HG02798 (cell line): Measurements from ENCODE around the gene FHIP2A.
A peak's percentile ranks its signal among the peaks of the same experiment; 100 is the strongest.
"Not testable (repeated sequence)": the region's sequence is repeated elsewhere in the genome, so short reads cannot be mapped to it uniquely, and the experiment has no call there.

Experiments
- ATAC-seq: cut with Tn5 transposase; IDR thresholded peaks from one replicate; pipeline ENCODE4 v1.9.1; 2021; ENCODE audit warnings: mild to moderate bottlenecking; ENCODE audit not compliant: unreplicated experiment, poor library complexity

FHIP2A gene

DNA sequence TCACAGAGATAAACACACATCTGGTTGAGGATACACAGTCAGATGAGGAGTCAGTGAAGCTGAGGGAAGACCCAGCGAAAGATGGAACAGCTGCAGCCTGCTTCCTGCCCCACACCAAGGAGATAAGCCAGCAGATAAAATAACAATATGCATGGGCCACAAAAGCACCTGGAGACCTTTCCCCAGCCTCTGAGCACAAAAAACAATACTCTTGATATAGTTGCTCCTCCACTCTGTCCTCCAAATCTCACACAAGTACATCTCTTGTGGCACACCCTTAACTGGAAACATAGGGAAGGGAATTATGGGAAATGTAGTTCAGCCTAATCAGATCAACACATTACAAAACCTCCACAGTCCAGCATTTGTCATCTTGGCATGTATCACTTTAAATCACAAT, 9.7 kb upstream of the FHIP2A start:
- ATAC-seq, result no peak

GRCh38 chr10:114815791-114816190, 5.8 kb upstream of the FHIP2A start:
- no peak for ATAC-seq

GRCh38 chr10:114816308-114816707, 5.3 kb upstream of the FHIP2A start:
- ATAC-seq, result no peak

- ATAC-seq, result no peak
These were observed 2.3 kb upstream of the FHIP2A start for GRCh38 chr10:114819322-114819721.

GRCh38 chr10:114821915-114822443, 399 bp downstream of the FHIP2A start:
- ATAC-seq, result peak; percentile 41

DNA sequence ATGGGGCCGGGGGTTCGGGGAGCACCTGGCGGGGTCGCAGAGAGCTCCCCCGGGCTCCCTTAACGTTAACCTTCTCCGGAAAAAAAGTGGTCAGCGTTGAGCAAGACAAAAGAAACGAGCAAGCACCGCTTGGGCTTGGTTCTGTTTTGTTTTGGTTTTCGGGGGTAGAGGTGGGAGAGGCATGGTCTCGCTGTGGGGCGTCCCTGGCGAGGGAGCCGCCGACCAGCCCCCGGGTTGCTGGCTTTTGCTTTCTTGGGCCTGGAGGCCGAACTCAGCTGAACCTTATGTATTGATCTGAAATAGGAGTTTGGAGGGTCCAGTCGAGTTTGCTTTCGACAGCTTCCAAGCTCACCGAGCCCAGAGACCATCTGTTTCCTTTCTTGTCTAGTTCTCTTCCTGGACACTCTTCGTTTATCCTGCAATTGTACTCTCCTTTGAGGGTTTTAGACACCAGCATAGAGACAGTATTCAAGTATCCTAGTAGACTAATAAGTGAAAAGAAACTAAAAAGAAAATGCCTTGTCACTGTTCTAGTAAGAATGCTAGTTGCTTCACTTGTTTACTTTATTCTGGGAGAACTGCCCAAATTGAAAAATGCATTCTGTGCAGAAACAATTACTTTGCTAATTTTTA, 980 bp downstream of the FHIP2A start:
- ATAC-seq, result peak; percentile 26

- no peak for ATAC-seq
These were observed 1.5 kb downstream of the FHIP2A start for GRCh38 chr10:114823077-114823463.

GRCh38 chr10:114824391-114824790, 2.8 kb downstream of the FHIP2A start:
- no peak for ATAC-seq

DNA sequence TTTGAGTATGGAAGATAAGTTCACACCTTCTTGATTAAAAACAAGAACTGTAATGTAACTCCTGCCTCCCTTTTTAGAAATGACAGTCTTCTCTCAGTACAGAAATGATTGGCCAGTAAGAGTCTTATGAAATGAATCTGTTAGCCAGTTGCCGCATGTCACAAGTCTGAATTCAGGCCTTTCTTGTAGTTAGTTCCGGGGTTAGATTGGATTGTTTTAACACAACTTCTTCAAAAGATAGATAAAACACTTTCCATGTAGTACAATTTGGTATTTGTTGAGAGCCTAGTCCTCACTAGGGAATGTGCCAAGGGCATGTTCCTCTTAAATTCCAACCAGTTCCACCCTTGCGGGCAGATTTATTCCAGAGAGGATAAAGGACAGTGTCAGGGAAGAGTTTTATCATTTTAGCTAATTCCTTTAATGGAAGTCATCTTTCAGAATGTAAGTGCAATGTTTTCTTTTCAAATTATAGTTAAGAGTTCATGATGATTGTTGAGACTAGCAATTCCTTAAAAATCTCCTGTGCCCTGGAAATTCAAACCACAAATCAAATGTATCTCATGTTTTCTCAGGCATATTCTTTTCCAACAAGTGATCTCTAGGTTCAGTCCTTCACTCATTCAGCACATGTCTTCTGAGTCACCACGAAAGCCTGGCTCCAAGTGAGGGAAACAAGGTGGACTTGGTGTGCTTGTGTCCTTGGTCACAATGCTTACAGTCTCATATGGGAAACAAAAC, 4.1 kb downstream of the FHIP2A start:
- peak; percentile 47 for ATAC-seq

DNA sequence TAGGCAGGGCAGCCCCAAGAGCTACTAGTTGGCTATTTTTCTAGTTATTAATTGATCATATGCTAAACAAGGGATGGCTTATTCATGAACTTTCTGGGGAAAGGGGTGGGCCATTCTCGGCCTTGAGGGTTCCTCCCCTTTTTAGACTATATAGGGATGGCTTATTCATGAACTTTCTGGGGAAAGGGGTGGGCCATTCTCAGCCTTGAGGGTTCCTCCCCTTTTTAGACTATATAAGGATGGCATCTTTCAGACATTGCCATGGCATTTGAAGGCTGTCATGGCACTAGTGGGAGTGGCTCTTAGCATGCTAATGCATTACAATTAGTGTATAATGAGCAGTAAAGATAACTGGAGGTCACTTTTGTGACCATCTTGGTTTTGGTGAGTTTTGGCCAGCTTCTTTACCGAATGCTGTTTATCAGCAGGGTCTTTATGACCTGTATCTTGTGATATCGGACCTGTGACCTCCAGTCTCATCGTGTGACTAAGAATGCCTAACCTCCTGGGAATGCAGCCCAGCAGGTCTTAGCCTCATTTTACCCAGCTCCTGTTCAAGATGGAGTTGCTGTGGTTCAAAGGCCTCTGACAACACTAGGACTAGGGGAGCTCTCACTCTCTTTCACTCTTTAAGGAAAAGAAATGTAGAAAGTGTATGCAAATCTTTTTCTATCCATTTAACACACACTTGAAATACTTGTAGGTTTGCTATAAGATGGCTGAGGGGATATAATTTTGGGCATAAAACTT, 7.8 kb downstream of the FHIP2A start:
- no peak for ATAC-seq

- ATAC-seq, result no peak
These were observed 9.7 kb downstream of the FHIP2A start for GRCh38 chr10:114831186-114831867.

DNA sequence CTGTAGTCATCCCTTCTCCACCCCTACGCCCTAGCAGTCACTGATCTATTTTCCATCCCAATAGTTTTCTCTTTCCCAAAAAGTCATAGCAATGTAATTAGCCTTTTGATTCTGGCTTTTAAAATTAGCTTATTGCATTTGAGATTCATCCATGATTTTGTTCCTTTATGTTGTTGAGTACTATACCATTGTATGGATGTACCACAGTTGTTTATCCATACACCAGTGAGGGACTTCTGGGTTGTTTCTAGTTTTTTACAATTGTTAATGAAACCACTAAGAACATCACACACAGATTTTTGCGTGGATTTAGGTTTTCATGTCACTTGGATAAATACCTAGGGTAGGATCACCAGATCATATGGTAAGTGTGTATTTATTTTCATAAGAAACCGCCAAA, 16.1 kb downstream of the FHIP2A start:
- no peak for ATAC-seq

DNA sequence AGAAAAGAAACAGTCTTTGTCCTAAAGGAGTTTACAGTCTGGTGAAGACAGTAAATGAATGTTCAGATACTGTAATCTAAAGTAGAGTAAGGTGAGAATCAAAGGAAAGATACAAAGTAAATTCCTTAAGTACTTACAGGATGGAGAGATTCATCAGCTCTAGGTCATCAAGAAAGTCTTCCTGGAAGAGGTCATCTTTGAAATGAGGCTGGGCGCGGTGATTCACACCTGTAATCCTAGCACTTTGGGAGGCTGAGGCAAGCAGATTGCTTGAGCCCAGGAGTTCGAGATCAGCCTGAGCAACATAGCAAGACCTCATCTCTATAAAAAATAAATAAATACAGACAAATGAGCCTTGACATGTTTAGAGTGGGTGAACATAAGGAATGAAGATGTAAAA, 18.3 kb downstream of the FHIP2A start:
- ATAC-seq, result no peak

DNA sequence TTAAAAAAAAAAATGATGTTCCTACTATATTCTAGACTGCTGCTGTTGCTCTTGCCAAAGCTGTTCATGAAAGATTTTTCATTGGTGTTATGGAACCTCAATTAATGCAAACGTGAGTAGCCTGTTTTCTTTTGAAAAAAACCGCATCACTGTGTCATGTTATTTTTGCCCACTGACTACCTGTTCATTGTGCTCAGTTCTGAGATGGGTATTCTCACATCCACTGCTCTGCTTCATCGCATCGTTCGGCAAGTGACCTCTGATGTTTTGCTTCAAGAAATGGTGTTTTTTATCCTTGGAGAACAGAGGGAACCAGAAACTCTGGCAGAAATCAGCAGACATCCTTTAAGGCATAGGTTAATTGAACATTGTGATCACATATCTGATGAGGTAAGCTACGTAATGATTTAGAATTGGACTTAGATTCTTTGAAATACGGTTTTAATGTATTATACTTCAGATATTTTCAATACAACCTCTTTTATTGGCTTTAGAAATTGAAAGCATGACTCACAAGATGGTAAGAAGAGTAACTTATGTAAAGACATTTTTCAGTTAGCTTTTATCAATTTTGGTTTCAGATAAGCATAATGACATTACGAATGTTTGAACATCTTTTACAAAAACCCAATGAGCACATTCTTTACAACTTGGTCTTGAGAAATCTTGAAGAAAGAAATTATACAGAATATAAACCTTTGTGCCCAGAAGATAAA, 24.6 kb downstream of the FHIP2A start:
- no peak for ATAC-seq

DNA sequence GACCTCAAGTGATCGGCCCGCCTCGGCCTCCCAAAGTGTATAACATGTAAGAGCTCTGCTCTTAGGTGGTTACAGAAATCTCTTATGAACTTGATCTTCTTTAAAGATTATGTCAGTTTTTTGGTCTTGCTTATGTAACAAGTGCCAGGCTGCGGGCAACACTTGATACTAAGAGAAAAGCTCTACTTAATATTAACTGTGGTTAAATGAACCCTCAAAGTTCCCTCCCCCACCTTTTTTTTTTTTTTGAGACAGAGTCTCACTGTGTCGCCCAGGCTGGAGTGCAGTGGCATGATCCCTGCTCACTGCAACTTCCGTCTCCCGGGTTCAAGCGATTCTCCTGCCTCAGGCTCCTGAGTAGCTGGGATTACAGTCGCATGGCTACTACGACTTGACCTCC, 25.9 kb downstream of the FHIP2A start:
- ATAC-seq, result not testable (repeated sequence)

- ATAC-seq, result no peak
These were observed 28.1 kb downstream of the FHIP2A start for GRCh38 chr10:114849674-114850073.

DNA sequence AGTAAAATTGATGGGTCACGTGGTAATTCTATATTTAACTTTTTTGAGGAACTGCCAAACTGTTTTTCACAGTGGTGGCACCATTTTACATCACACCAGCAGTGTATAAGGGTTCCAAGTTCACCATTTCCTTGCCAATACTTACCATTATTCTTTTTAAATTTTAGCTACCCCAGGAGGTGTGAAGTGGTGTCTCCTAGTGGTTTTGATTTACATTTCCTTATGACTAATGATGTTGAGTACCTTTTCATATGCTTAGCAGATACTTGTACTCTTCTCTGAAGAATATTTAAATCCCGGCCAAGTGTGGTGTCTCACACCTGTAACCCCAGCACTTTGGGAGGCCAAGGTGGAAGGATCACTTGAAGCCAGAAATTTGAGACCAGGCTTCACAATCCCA, 28.5 kb downstream of the FHIP2A start:
- no peak for ATAC-seq

GRCh38 chr10:114851336-114851735, 29.8 kb downstream of the FHIP2A start:
- no peak for ATAC-seq

GRCh38 chr10:114852197-114852596, 30.6 kb downstream of the FHIP2A start:
- no peak for ATAC-seq

DNA sequence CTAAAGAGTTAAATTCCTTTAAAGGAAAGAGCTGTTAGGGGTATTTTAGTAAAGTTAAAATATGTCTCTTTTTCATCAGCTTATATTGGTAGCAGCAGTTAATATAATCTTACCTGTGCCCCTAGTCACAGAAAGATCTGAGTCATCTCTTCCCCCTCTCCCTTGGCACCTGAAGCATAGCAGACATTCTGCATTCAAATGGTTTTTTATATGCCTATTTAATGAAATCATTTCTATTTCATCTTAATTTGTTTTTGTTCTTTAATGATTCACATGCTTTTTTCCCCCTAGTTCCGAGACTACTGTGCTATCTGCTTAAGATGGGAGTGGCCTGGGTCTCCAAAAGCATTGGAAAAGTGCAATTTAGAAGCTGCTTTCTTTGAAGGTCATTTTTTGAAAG, 33.3 kb downstream of the FHIP2A start:
- ATAC-seq, result no peak
